HepG2 (cell line): ENCODE results near the gene CAMSAP1. TPM values are rescaled to one million over a fixed set of nuclear protein-coding genes. Genes with fewer than 3 reads are reported as not detected.

Experiments
- ATAC-seq: fragments of 200-7000 bp; cut with Tn5 transposase; 3 replicates; pipeline ENCODE4 v1.9.1; 2020; ENCODE audit warnings: mild to moderate bottlenecking, moderate library complexity
- BruUV-seq: library from RNA; stranded (reverse); fragments of 400-500 nt; replicated peaks from 2 replicates; lab custom pipeline; 2021; lab: Mats Ljungman, UMichigan
- CTCF ChIA-PET: fragments of 300-600 bp; formaldehyde crosslinking; extraction: SDS; loops from one replicate; lab custom pipeline; 2021; ENCODE audit warnings: low total read pairs, inconsistent platforms, low intra/inter-chr PET ratio; lab: Yijun Ruan, JAX
- POLR2A ChIA-PET: fragments of 350-600 bp; sonication (Branson Sonifier 250); formaldehyde crosslinking; loops from one replicate; lab custom pipeline; 2020; ENCODE audit warnings: antibody characterized with exemption, inconsistent platforms; lab: Yijun Ruan, JAX
- DNase-seq: peaks from one replicate; pipeline ENCODE4 v3.0.0-alpha.2; 2015; ENCODE audit warnings: low spot score
- FAIRE-seq: peaks from 3 replicates; lab custom pipeline; 2011; peaks lifted over from hg19 to GRCh38; lab: Jason Lieb, UNC
- H2AFZ ChIP-seq: one replicate; pipeline ENCODE4 v1.6.1; 2011; ENCODE audit warnings: low read length, inconsistent platforms
- H3K27ac ChIP-seq: fragments of 300-600 bp; 3 replicates; pipeline ENCODE4 v1.8.0; 2011; ENCODE audit warnings: mixed run types, mild to moderate bottlenecking, mixed read lengths, low read length, inconsistent platforms; ENCODE audit not compliant: insufficient read depth; ENCODE audit errors: extremely low read length
- H3K27me3 ChIP-seq, 2 experiments: fragments of 200-600 bp in 1 of 2; 2 replicates in 1 of 2; 3 replicates in 1 of 2; pipeline versions ENCODE4 v1.6.0 to v1.8.0; 2011; ENCODE audit warnings: low read length in 2 of 2, mild to moderate bottlenecking in 2 of 2, moderate library complexity in 2 of 2, inconsistent platforms in 1 of 2; ENCODE audit not compliant: insufficient read depth in 2 of 2, control insufficient read depth in 1 of 2
- H3K36me3 ChIP-seq, 2 experiments: fragments of 200-600 bp in 1 of 2; replicated peaks in 1 of 2; 2 replicates in 1 of 2; 3 replicates in 1 of 2; pipeline versions ENCODE4 v1.5.1 to v1.8.0; 2011; ENCODE audit warnings: low read length in 2 of 2, inconsistent platforms in 1 of 2; ENCODE audit not compliant: insufficient read depth in 2 of 2, control insufficient read depth in 1 of 2
- H3K4me1 ChIP-seq: 2 replicates; pipeline ENCODE4 v1.5.1; 2012; ENCODE audit warnings: low read length, inconsistent platforms; ENCODE audit not compliant: insufficient read depth
- H3K4me2 ChIP-seq: 2 replicates; pipeline ENCODE4 v1.6.0; 2011; ENCODE audit warnings: low read depth, low read length, inconsistent platforms
- H3K4me3 ChIP-seq, 3 experiments: fragments of 200-600 bp in 1 of 3; sonication (generic), shearing (Covaris generic) in 1 of 3; replicated peaks in 1 of 3; 2 replicates each; pipeline ENCODE4 v1.5.1; 2011 to 2016; ENCODE audit warnings: low read length in 3 of 3, inconsistent platforms in 2 of 3, low read depth in 2 of 3, mild to moderate bottlenecking in 2 of 3, control low read depth in 1 of 3, mixed read lengths in 1 of 3; ENCODE audit not compliant: insufficient read depth in 1 of 3
- H3K79me2 ChIP-seq: one replicate; pipeline ENCODE4 v1.6.1; 2011; ENCODE audit warnings: low read length, inconsistent platforms; ENCODE audit not compliant: insufficient read depth
- H3K9ac ChIP-seq: 2 replicates; pipeline ENCODE4 v1.6.0; 2011; ENCODE audit warnings: mild to moderate bottlenecking, low read depth, low read length, inconsistent platforms; ENCODE audit not compliant: insufficient read depth
- H3K9me3 ChIP-seq: 2 replicates; pipeline ENCODE4 v1.5.1; 2012; ENCODE audit warnings: mild to moderate bottlenecking, low read length
- H4K20me1 ChIP-seq: 2 replicates; pipeline ENCODE4 v1.6.0; 2011; ENCODE audit warnings: inconsistent platforms, mild to moderate bottlenecking, low read length, moderate library complexity; ENCODE audit not compliant: insufficient read depth
- GATAD1 ChIP-seq: IDR thresholded peaks from 2 replicates; pipeline ENCODE4 v1.6.1; 2016; ENCODE audit warnings: missing genetic modification reagents, missing compliant biosample characterization
- HOMEZ ChIP-seq: IDR thresholded peaks from 2 replicates; pipeline ENCODE4 v1.6.1; 2016; ENCODE audit warnings: low read depth
- MAZ ChIP-seq, 2 experiments: sonication (generic) in 1 of 2; formaldehyde crosslinking in 1 of 2; IDR thresholded peaks; 2 replicates each; pipeline versions ENCODE4 v1.5.0 to v1.6.1; 2012 to 2020; ENCODE audit warnings: low read depth in 2 of 2, mild to moderate bottlenecking in 2 of 2, borderline replicate concordance in 1 of 2, improper control_type of control experiment in 1 of 2, low read length in 1 of 2, missing genetic modification reagents in 1 of 2, moderate library complexity in 1 of 2
- MXD1 ChIP-seq: sonication (generic); formaldehyde crosslinking; IDR thresholded peaks from 2 replicates; pipeline ENCODE4 v1.4.0; 2020; ENCODE audit warnings: mild to moderate bottlenecking, missing genetic modification reagents
- MYC ChIP-seq: sonication (generic); formaldehyde crosslinking; IDR thresholded peaks from 2 replicates; pipeline ENCODE4 v1.9.0; 2021; ENCODE audit warnings: missing genetic modification reagents, borderline replicate concordance
- NFE2L1 ChIP-seq: sonication (generic); formaldehyde crosslinking; IDR thresholded peaks from 2 replicates; pipeline ENCODE4 v1.4.0; 2020; ENCODE audit warnings: missing genetic modification reagents, mild to moderate bottlenecking, borderline replicate concordance
- RCOR2 ChIP-seq: IDR thresholded peaks from 2 replicates; pipeline ENCODE4 v1.6.1; 2016; ENCODE audit warnings: missing biosample characterization, missing genetic modification reagents
- RXRA ChIP-seq: sonication (generic); formaldehyde crosslinking; IDR thresholded peaks from 2 replicates; pipeline ENCODE4 v1.5.1; 2020; ENCODE audit warnings: missing genetic modification reagents
- TFE3 ChIP-seq: IDR thresholded peaks from 2 replicates; pipeline ENCODE4 v1.6.1; 2016
- ZBTB44 ChIP-seq: sonication (generic); formaldehyde crosslinking; IDR thresholded peaks from 2 replicates; pipeline ENCODE4 v1.4.0; 2020; ENCODE audit warnings: missing genetic modification reagents
- ZFY ChIP-seq: sonication (generic); formaldehyde crosslinking; IDR thresholded peaks from 2 replicates; pipeline ENCODE4 v1.4.0; 2020; ENCODE audit warnings: missing genetic modification reagents
- ZNF225 ChIP-seq: sonication (generic); formaldehyde crosslinking; IDR thresholded peaks from 2 replicates; pipeline ENCODE4 v1.4.0; 2020; ENCODE audit warnings: mild to moderate bottlenecking, missing genetic modification reagents
- ZNF879 ChIP-seq: sonication (generic); formaldehyde crosslinking; IDR thresholded peaks from 2 replicates; pipeline ENCODE4 v1.8.1; 2023; ENCODE audit warnings: missing genetic modification reagents
- WGBS: methylation state at CpG from one replicate; pipeline ENCODE4 v1.1.6; 2017; ENCODE audit warnings: low lambda C conversion rate; 5-methylcytosine and 5-hydroxymethylcytosine counted together
- in situ Hi-C: cut with HindIII; loops from 2 replicates; pipeline ENCODE4 v1.10.0; 2017; ENCODE audit warnings: low pct_unique_long_range_greater_than_20kb; ENCODE audit not compliant: extremely low pct_ligation_motif_present
- intact Hi-C: fragments of 100-400 bp; cut with micrococcal nuclease; formaldehyde crosslinking; loops from one replicate; pipeline ENCODE4 v1.10.0; 2022; ENCODE audit not compliant: unreplicated experiment
- polyA plus RNA-seq, 8 experiments: library from polyadenylated mRNA; depleted of rRNA in 3 of 8; stranded (reverse) in 7 of 8; unstranded in 1 of 8; fragments of >200 nt; fragmentation: Illumina TruSeq in 4 of 8; extraction: Trizol in 4 of 8; gene quantifications; 2 replicates each; pipeline versions ENCODE4 v1.2.1 to v1.2.3, GENCODE V29; 2011 to 2016; ENCODE audit warnings: low read depth in 4 of 8, missing spikeins in 1 of 8, mixed read lengths in 1 of 8; ENCODE audit not compliant: insufficient read depth in 1 of 8
- total RNA-seq, 5 experiments: library from RNA; depleted of rRNA; stranded (reverse); fragments of >200 nt; fragmentation: Illumina TruSeq; extraction: Trizol; gene quantifications; 2 replicates each; pipeline ENCODE4 v1.2.3, GENCODE V29; 2016; ENCODE audit warnings: low read depth in 1 of 5

The CAMSAP1 gene
- total and polyA plus RNA-seq, 2 of the 13 experiments (the other 11 are each of a cell fraction or from before 2014, with no cell fraction given) = 3.8 to 12.4 TPM

GRCh38 chr9:135823036-135823435 lies 84.3 kb downstream of the CAMSAP1 start (continued):
- no peak for TF ChIP-seq MYC (CRISPR knock-in tag)
- TF ChIP-seq ZNF225 (CRISPR knock-in tag) = no peak
- no peak for TF ChIP-seq GATAD1 (CRISPR knock-in tag)
- no peak for TF ChIP-seq MAZ (IDR thresholded peaks at IDR 0.05; ENCODE audit: borderline replicate concordance, low read depth, low read length)
- TF ChIP-seq MAZ (CRISPR knock-in tag; IDR thresholded peaks at IDR 0.05; ENCODE audit: low read depth) = no peak
- no peak for TF ChIP-seq NFE2L1
- no peak for TF ChIP-seq RCOR2
- TF ChIP-seq TFE3 (CRISPR knock-in tag) = no peak
- no peak for TF ChIP-seq ZNF879 (CRISPR knock-in tag)
- no peak for TF ChIP-seq ZFY (CRISPR knock-in tag)

GRCh38 chr9:135822374-135822755 lies 85.0 kb downstream of the CAMSAP1 start:
- Histone ChIP-seq H3K27me3 (no peaks in the 10 kb centered on the region), H3K79me2 (no peaks in the 10 kb centered on the region), H3K9ac (no peak overlapping the region), H2AFZ (no peak overlapping the region), H3K27ac (no peak overlapping the region), H3K4me2 (no peak overlapping the region), H3K4me1 (no peaks in the 10 kb centered on the region), H4K20me1 (no peaks in the 10 kb centered on the region)
- intact Hi-C loops (no loop called here), in situ Hi-C loops (no loop called here)
- no peak for FAIRE-seq
- ATAC-seq = no peak
- TF ChIP-seq RXRA (CRISPR knock-in tag) (no peak), ZBTB44 (CRISPR knock-in tag) (no peak), HOMEZ (CRISPR knock-in tag) (no peak), MXD1 (CRISPR knock-in tag) (no peak)
- TF ChIP-seq, all 625 proteins: peak for 0
- BruUV-seq = TSS peak; percentile 39
- peaks cover 25 to 72% of the 10 kb centered on the region in 2 experiments for H3K36me3 ChIP-seq
- no peak overlapping the region for H3K4me3 ChIP-seq
- no peaks in the 10 kb centered on the region for H3K9me3 ChIP-seq
- no peak for DNase-seq
- CTCF ChIA-PET = no interaction called here
- POLR2A ChIA-PET = no interaction called here
- 98% methylated on average over 17 of the region's 18 CpGs for WGBS
